ENCODE data around the gene TSPAN4. TPM values are rescaled to one million over a fixed set of nuclear protein-coding genes. Genes with fewer than 3 reads are reported as not detected.

Gene TSPAN4
- total RNA-seq, 1 experiment from 2014 or later = 43.6 TPM

GRCh38 chr11:907668-908067, 65.0 kb downstream of the TSPAN4 start:
- DNase-seq = no peak
- H3K36me3 ChIP-seq (ENCODE audit: low read depth) = no peaks in the 10 kb centered on the region
- ChIA-PET CTCF (no interaction called here), POLR2A (ENCODE audit: unreplicated experiment) (no interaction called here)
- H3K4me1 ChIP-seq (replicated peaks; ENCODE audit: insufficient read depth) = peaks cover 11% of the 10 kb centered on the region
- BruUV-seq (replicated peaks) = no TSS peak
- no peak overlapping the region for H2AFZ ChIP-seq
- H3F3A ChIP-seq (ENCODE audit: insufficient read depth, low read depth) = no peaks in the 10 kb centered on the region; the same call in 1 of the 2 replicates
- H3K27ac ChIP-seq = no peak overlapping the region
- H3K9me3 ChIP-seq (ENCODE audit: insufficient read depth, low read depth) = no peaks in the 10 kb centered on the region
- intact Hi-C loops (cut with micrococcal nuclease; ENCODE audit: unreplicated experiment) = no loop called here
- peaks cover 23% of the 10 kb centered on the region for H3K79me2 ChIP-seq (ENCODE audit: low read depth)
- TF ChIP-seq CTCF (conservative IDR thresholded peaks at IDR 0.05) (no peak), EZH2 (IDR thresholded peaks at IDR 0.05; ENCODE audit: low read depth) (no peak)
- no peak overlapping the region for H3K4me3 ChIP-seq
- no peak overlapping the region for H3K4me2 ChIP-seq
- H4K20me1 ChIP-seq (ENCODE audit: insufficient read depth) = no peaks in the 10 kb centered on the region
- H3K9me2 ChIP-seq (ENCODE audit: insufficient read depth) = no peaks in the 10 kb centered on the region
- H3K27me3 ChIP-seq (ENCODE audit: insufficient read depth, low read depth) = no peaks in the 10 kb centered on the region

GRCh38 chr11:908273-908672, 65.6 kb downstream of the TSPAN4 start:
- POLR2A ChIA-PET (ENCODE audit: unreplicated experiment) = no interaction called here
- CTCF ChIA-PET = no interaction called here
- H4K20me1 ChIP-seq (ENCODE audit: insufficient read depth) = no peaks in the 10 kb centered on the region
- intact Hi-C loops (cut with micrococcal nuclease; ENCODE audit: unreplicated experiment) = no loop called here
- no peaks in the 10 kb centered on the region for H3K36me3 ChIP-seq (ENCODE audit: low read depth)
- no peaks in the 10 kb centered on the region for H3K9me2 ChIP-seq (ENCODE audit: insufficient read depth)
- peaks cover 23% of the 10 kb centered on the region for H3K79me2 ChIP-seq (ENCODE audit: low read depth)
- no peak overlapping the region for H3K4me3 ChIP-seq
- no peaks in the 10 kb centered on the region for H3K9me3 ChIP-seq (ENCODE audit: insufficient read depth, low read depth)
- TF ChIP-seq EZH2 (IDR thresholded peaks at IDR 0.05; ENCODE audit: low read depth) = no peak
- no peak for TF ChIP-seq CTCF (conservative IDR thresholded peaks at IDR 0.05)
- H3K27ac ChIP-seq = no peak overlapping the region
- DNase-seq = no peak
- H3K27me3 ChIP-seq (ENCODE audit: insufficient read depth, low read depth) = no peaks in the 10 kb centered on the region
- H2AFZ ChIP-seq = no peak overlapping the region
- no peaks in the 10 kb centered on the region; the same call in 1 of the 2 replicates for H3F3A ChIP-seq (ENCODE audit: insufficient read depth, low read depth)
- peaks cover 11% of the 10 kb centered on the region for H3K4me1 ChIP-seq (replicated peaks; ENCODE audit: insufficient read depth)
- no TSS peak for BruUV-seq (replicated peaks)
- no peak overlapping the region for H3K4me2 ChIP-seq

GRCh38 chr11:909406-909805, 66.8 kb downstream of the TSPAN4 start:
- no peaks in the 10 kb centered on the region for H3K9me3 ChIP-seq (ENCODE audit: insufficient read depth, low read depth)
- POLR2A ChIA-PET (ENCODE audit: unreplicated experiment) = no interaction called here
- H2AFZ ChIP-seq = no peak overlapping the region
- BruUV-seq (replicated peaks) = no TSS peak
- peak overlapping the region; percentile 78 for H3K4me3 ChIP-seq
- H3K4me2 ChIP-seq = peak overlapping the region; percentile 83
- intact Hi-C loops (cut with micrococcal nuclease; ENCODE audit: unreplicated experiment) = no loop called here
- no peak overlapping the region for H3K27ac ChIP-seq
- TF ChIP-seq CTCF (conservative IDR thresholded peaks at IDR 0.05) (no peak), EZH2 (IDR thresholded peaks at IDR 0.05; ENCODE audit: low read depth) (no peak)
- peaks cover 11% of the 10 kb centered on the region for H3K4me1 ChIP-seq (replicated peaks; ENCODE audit: insufficient read depth)
- CTCF ChIA-PET = interaction anchor here (0.6 kb wide), 1 partner anchor 718 kb away, joined by 4 read pairs; no protein-coding TSS in a partner anchor
- no peaks in the 10 kb centered on the region; the same call in 1 of the 2 replicates for H3F3A ChIP-seq (ENCODE audit: insufficient read depth, low read depth)
- H4K20me1 ChIP-seq (ENCODE audit: insufficient read depth) = no peaks in the 10 kb centered on the region
- no peaks in the 10 kb centered on the region for H3K9me2 ChIP-seq (ENCODE audit: insufficient read depth)
- no peaks in the 10 kb centered on the region for H3K27me3 ChIP-seq (ENCODE audit: insufficient read depth, low read depth)
- DNase-seq = no peak
- H3K36me3 ChIP-seq (ENCODE audit: low read depth) = no peaks in the 10 kb centered on the region
- peaks cover 23% of the 10 kb centered on the region for H3K79me2 ChIP-seq (ENCODE audit: low read depth)

Measured in PC-9 (cell line).